Dermis blood vessel endothelial cell (primary cell): ENCODE results near the gene DGKE. TPM values are rescaled to one million over a fixed set of nuclear protein-coding genes. Genes with fewer than 3 reads are reported as not detected.

Experiments used
- DNase-seq: peaks from one replicate; pipeline ENCODE4 v3.0.0; 2010
- total RNA-seq: library from RNA; depleted of rRNA; stranded (reverse); fragments of >200 nt; gene quantifications from 2 replicates; pipeline ENCODE4 v1.2.3, GENCODE V29; 2014

The DGKE gene
- total RNA-seq, 1 donor from 2014 or later: 17.9 TPM

GRCh38 chr17:56851008-56851407, 17.1 kb downstream of the DGKE start:
- DNase-seq: peak; percentile 8

DNA sequence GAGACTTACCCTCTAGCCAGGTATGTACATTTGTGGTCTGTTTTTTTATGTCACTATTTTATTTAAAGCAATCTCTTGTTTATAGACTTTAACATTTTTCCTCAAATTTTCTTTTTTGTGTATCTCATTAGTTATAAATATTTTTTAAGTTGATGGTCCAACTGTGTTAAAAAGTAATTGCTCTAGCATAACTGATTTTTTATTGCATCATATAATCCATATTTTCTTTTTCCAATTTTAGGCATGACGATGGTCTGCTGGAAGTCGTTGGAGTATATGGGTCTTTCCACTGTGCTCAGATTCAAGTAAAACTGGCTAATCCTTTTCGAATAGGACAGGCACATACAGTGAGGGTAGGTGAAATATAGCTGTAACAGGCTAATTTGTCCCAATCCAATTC, 27.9 kb downstream of the DGKE start:
- DNase-seq: no peak

- DNase-seq: no peak
These were observed 30.0 kb downstream of the DGKE start for GRCh38 chr17:56863974-56864373.

- no peak for DNase-seq
These were observed 32.1 kb downstream of the DGKE start for GRCh38 chr17:56866076-56866475.

DNA sequence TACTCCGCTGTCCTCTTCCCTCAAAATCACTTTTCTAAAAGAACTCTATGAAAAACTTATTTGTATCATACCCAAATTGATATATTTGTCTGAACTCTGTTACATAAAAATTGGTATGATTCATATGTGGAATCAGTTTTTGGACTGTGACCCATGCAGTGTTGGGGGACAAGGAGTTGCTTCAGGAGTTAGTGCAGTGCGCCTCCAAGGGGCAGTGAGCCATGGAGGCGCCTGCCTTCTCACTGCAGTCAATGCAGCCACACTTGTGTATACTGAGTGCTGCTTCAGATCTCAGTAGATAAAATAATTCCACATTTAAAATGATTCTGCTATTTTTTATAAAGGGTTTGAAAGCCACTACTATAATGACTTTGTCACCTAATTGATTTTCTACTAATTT, 32.5 kb downstream of the DGKE start:
- peak; percentile 53 for DNase-seq

- DNase-seq: peak; percentile 90
These were observed 34.0 kb downstream of the DGKE start for GRCh38 chr17:56867948-56868376.

DNA sequence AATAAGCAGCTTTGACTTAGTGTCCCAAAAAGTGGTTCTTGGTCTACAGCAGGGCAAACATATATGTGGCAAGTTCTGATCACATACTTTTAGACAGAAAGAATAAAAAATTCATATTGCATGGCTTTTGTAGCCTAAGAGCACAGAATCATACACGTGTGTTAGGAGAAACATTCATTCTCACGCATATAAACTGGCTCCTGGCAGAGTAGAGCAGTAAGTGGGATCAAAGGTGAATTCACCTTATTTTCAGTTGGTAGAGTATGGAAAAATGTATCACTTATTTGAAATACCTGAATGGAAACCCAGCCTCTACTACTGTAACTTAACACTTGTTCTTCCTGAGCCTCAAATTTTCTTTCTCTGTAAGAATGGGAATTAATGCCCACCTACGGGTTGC, 34.8 kb downstream of the DGKE start:
- DNase-seq: no peak

DNA sequence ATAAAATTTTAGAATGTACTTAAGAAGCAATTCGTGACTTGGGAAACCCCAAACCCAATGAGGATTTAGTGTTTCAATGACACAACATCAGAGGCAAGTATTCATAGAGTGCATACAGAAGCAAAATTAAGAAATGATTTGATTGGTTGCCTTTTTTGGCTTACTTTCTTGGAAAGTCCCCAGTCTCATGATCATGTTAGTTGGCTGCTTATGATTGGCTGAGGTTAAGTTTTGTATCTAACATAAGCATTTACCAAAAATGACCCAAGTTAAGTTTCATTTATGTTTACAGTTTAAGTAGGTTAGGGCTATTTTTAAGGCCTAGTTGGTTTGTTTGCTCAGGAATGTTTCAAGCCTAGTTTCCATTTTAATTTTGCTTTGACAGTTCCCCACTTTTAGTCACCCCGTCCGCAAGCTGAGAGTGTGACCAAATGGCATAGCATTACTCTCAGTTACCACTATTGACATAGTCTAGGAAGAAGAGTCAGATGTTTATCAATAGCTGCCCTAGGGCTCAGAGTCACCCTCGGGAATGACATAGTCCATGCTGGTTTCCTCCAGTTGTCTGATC, 36.2 kb downstream of the DGKE start:
- no peak for DNase-seq

GRCh38 chr17:56876766-56877179, 42.8 kb downstream of the DGKE start:
- peak; percentile 29 for DNase-seq

DNA sequence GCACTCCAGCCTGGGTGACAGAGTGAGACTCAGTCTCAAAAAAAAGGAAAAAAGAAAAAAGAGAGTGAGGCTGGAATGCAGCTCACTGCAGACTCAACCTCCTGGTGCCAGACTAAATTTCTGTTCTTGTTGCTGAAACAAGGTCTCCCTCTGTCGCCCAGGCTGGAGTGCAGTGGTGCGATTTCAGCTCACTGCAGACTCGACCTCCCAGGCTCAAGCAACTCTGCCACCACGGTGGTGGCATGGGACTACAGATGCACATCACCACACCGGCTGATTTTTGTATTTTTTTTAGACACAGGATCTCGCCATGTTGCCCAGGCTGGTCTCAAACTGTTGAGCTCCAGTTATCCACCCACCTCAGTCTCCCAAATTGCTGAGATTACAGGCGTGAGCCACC, 45.3 kb downstream of the DGKE start:
- DNase-seq: no peak

- no peak for DNase-seq
These were observed 46.2 kb downstream of the DGKE start for GRCh38 chr17:56880133-56880532.

- no peak for DNase-seq
These were observed 46.6 kb downstream of the DGKE start for GRCh38 chr17:56880571-56880970.

DNA sequence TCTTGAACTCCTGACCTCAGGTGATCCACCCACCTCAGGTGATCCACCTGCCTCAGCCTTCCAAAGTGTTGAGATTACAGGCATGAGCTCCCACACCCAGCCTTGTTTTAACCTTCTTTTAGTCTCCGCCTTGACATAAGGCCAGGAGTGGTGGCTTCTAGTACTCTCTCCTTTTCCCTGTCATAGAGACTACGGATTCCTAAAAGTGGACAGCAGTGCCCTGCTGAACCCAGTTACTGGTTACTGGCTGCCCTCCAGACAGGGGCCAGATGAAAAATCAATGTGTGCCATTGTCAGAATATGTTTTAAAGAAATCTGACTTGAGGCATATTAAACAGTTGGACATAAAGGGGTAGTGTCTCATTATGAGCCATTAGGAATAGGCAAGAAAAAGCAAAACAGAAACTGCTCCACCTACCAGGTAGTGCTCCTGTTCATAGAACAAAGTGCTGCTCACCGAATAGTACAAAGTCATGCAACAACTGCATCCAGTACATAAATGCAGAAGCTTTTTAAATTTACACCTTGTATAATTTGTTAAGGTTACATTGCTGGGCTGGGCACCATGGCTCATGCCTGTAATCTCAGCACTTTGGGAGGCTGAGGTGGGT, 47.8 kb downstream of the DGKE start:
- DNase-seq: no peak

DNA sequence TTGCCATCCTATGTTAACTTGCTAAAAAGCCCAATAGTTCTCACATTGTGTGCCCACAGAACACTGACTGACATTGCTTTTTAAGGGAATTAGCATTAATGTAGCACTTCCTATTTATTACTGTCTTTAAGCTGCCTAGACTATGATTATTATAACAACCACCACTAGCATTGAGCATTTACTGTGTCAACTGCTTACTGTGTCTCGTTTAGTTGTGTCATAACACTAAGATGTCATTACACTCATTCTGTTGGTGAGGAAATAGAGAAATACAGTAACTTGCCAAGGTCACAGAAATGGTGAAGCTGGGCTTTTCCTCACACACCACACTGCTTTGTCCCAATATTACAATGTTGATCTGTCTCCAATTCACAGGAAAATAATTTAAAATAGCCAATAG, 49.7 kb downstream of the DGKE start:
- DNase-seq: no peak

DNA sequence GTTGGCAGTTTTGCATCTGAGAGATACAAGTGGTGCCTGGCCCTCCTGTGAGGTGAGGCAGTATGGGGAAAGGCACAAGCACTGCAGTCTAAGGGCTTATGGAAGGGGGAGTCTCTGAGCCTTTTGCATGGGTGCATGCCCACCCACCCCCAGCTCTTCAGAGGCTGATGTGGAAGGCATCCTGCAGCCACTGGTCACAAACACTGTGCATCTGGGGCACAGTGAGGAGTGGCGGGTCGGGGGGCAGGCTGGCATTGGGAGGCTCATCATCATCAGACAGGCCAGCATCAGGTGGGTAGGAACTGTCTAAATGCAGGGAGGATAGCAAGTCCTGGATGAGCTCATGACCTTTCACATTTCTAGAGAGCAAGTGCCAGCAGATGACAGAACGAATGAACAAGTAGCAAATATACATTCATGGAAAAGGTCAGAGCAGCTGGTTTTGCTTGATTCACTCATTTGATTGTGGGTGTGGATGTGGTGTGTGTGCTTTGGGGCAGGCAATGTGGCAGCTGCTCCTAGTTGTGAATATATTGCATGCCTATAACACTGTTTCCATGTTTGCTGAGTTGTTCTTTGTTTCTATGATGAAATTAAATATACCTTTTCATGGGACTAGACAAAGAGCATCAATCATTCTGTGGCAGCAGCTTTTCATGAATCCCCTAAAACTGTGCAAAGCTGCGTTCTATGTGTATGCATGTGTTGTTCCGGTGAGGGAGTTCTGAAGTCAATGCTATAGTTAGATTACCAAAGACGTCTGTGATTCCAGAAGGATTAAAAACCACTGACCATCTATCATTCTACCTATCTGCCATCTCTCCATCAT, 50.7 kb downstream of the DGKE start:
- no peak for DNase-seq

DNA sequence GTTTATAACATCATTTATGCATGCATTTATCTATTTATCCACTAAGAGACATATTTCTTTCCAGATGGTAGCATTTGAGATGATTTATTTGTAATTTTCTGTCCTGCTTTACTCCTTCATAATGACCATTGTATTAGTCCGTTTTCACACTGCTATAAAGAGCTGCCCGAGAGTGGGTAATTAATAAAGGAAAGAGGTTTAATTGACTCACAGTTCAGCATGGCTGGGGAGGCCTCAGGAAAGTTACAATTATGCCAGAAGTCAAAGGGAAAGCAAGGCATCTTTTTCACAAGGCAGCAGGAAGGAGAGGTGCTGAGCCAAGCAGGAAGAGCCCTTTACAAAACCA, 51.3 kb downstream of the DGKE start:
- DNase-seq: no peak

GRCh38 chr17:56886288-56886731, 52.4 kb downstream of the DGKE start:
- DNase-seq: no peak

DNA sequence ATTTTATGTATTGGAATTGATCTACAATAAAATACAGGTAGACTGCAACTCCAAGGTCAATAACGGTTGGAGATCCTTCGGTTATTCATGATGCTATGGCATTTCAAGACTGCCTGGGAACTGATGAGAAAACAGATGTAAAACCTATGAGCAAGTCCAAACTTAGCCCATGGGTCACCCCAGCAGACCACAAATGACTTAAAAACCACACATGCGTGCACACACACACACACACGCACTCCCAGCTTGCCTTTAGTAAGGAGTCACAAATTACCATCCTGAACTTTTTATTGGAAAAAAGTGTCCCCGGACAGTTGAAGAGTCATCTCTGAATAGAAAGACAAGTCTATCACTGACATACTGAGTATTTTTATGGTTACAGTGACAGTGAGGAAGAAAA, 53.2 kb downstream of the DGKE start:
- DNase-seq: no peak

GRCh38 chr17:56887552-56888467, 53.9 kb downstream of the DGKE start:
- no peak for DNase-seq

DNA sequence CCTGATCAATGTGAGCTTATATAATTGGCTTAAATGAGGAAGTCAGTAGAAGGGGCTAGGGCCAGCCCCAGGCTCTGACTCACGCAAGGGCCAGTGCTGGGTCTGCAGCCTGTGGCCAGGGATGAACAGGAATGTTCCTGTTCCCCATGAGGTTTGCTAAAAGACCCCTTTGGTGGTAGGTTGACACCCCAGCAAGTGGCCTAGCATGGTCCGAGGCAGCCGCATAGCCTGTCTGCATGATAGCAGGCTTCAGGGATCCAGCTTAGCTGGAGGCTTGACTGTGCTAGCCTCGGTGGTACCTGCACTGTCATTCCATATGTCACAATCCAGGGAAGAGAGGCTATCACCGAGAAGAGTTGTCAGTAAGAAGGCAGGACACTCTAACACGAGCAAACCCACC, 56.4 kb downstream of the DGKE start:
- no peak for DNase-seq

DNA sequence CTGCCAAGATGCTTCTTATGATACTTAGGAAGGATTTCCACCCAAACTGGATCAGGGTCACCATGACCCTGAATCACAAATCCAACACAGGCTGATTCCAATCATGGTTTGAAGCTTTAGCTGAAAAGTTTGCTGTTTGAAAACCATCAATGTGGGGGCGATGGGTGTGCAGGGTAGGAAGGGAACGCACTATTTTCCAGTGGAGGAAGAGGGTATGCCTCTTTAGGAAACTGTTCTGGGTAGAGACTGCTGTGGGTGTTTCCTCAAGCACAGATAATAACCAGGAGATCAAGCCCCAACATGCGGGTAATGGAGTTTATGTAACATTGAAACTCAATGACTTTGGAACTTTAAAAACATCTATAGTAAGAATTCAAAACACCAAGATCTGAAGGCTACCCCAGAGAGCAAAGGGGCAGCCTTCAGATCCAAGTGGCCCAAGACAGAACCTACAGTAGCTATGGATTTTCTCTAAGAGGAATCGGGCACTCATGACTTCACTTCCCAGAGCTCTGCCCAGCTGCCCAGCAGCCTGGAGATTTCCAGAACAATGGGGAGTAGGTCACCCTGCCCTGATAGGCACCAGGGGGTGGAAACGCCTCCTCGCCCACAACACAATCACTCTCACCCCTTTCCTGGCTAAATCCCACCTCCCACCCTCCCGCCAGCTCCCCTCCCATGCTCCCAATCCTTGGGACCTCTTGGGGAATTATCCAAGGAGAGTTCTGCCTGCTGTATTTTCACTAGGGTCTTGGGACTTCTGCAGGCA, 57.1 kb downstream of the DGKE start:
- peak; percentile 32 for DNase-seq

- peak; percentile 60 for DNase-seq
These were observed 57.8 kb downstream of the DGKE start for GRCh38 chr17:56891751-56892150.
